Lower lobe of right lung (tissue), 2 donors: Measurements from ENCODE around the gene SH3BP5. TPM values are rescaled to one million over a fixed set of nuclear protein-coding genes. Genes with fewer than 3 reads are reported as not detected.

Source experiments
- ATAC-seq, 2 donors: fragments of 200-7000 bp; cut with Tn5 transposase; one replicate each; pipeline ENCODE4 v1.9.1; 2020 to 2022; ENCODE audit warnings: mild to moderate bottlenecking in 2 of 2, moderate library complexity in 2 of 2
- DNase-seq: peaks from one replicate; pipeline ENCODE4 v3.0.0-alpha.2; 2020
- H3K27ac ChIP-seq: fragments of 200-600 bp; one replicate; pipeline ENCODE4 v1.8.0; 2022
- H3K27me3 ChIP-seq: fragments of 200-600 bp; one replicate; pipeline ENCODE4 v1.8.0; 2022; ENCODE audit warnings: low read depth
- H3K36me3 ChIP-seq: fragments of 200-600 bp; one replicate; pipeline ENCODE4 v1.8.0; 2022; ENCODE audit warnings: mild to moderate bottlenecking
- H3K4me1 ChIP-seq: fragments of 200-600 bp; one replicate; pipeline ENCODE4 v1.8.0; 2022
- H3K4me3 ChIP-seq: fragments of 200-600 bp; one replicate; pipeline ENCODE4 v1.8.0; 2022; ENCODE audit warnings: mild to moderate bottlenecking
- H3K9me3 ChIP-seq: fragments of 200-600 bp; one replicate; pipeline ENCODE4 v1.8.0; 2022
- CTCF ChIP-seq: fragments of 200-600 bp; IDR thresholded peaks from one replicate; pipeline ENCODE4 v1.8.0; 2022; ENCODE audit warnings: antibody characterized with exemption, mild to moderate bottlenecking
- intact Hi-C: fragments of 100-400 bp; cut with DNase I; formaldehyde crosslinking; loops from one replicate; pipeline ENCODE4 v1.11.0; 2022
- total RNA-seq: library from RNA; stranded (reverse); fragmentation: NEBNext Ultra II Directional; extraction: Animal tissue kit (Norgen Biotek cat#: 25700); gene quantifications from one replicate; pipeline ENCODE4 v1.2.1, GENCODE V29; 2021
- donor health status: DM: no; HTN: yes; CAD: no; lungs with severe emphysema.

The SH3BP5 gene
- total RNA-seq, 1 donor from 2014 or later: 106 TPM

GRCh38 chr3:15253023-15253697 is 79.2 kb downstream of the SH3BP5 start:
- H3K4me3 ChIP-seq: no peak overlapping the region
- H3K36me3 ChIP-seq: peaks cover 100% of the 10 kb centered on the region
- H3K27me3 ChIP-seq: no peaks in the 10 kb centered on the region
- DNase-seq (no peak), ATAC-seq (no peak)
- no peaks in the 10 kb centered on the region for H3K4me1 ChIP-seq
- no peak for TF ChIP-seq CTCF
- H3K27ac ChIP-seq: no peak overlapping the region
- intact Hi-C loops: no loop called here
- no peaks in the 10 kb centered on the region for H3K9me3 ChIP-seq

DNA sequence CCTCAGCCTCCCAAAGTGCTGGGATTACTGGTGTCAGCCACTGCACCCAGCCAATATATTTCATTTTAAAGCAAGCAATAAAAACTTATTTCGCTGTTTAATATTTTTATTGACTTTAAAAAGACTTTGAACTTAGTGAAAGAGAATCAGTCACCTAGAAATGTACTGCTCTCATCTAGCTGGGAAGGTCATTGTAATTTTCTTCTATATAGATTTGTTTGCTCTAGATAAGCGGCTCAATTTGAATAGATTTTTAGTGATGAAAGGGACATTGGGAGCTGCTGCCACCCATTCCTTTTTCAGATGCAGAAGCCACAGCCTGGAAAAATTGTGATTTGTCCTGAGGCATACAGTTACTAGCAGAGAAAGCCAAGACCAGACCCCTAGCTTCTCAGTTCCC is 86.2 kb downstream of the SH3BP5 start:
- H3K36me3 ChIP-seq: peaks cover 100% of the 10 kb centered on the region
- no peak for ATAC-seq
- intact Hi-C loops: no loop called here
- H3K27ac ChIP-seq: no peak overlapping the region
- no peaks in the 10 kb centered on the region for H3K4me1 ChIP-seq
- H3K9me3 ChIP-seq: no peaks in the 10 kb centered on the region
- no peaks in the 10 kb centered on the region for H3K27me3 ChIP-seq
- H3K4me3 ChIP-seq: no peak overlapping the region
- DNase-seq: no peak
- TF ChIP-seq CTCF: no peak

DNA sequence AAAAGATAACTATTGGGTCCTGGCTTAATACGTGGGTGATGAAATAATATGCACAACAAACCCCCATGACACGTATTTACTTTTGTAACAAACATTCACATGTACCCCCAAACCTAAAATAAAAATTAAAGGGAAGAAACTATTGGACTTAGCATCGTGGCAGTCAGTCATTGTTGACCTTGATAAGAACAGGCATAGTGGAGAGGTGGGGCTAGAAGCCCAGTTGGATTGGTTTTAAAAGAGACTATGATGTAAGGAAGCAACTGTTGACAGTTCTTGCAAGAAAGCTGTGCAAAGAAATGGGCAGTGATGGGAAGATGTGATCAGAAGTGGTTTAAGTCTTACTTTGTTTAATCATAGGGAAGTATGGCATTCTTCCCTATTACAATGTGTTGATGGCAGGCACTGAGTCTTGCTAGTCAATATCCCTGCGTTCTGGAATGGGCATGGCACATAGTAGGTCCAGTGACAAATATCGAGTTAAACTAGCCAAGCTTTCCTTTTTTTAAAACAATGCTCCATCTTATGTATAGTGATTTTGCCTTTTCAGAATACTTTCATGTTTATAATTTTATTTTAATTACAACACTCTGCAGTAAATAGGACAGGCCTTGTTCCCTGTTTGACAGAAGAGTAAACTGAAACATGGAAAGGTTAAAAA is 88.4 kb downstream of the SH3BP5 start:
- H3K4me1 ChIP-seq: no peaks in the 10 kb centered on the region
- H3K27ac ChIP-seq: no peak overlapping the region
- H3K9me3 ChIP-seq: no peaks in the 10 kb centered on the region
- peaks cover 99% of the 10 kb centered on the region for H3K36me3 ChIP-seq
- no peak overlapping the region for H3K4me3 ChIP-seq
- ATAC-seq: no peak
- no peak for TF ChIP-seq CTCF
- intact Hi-C loops: no loop called here
- no peaks in the 10 kb centered on the region for H3K27me3 ChIP-seq
- no peak for DNase-seq

DNA sequence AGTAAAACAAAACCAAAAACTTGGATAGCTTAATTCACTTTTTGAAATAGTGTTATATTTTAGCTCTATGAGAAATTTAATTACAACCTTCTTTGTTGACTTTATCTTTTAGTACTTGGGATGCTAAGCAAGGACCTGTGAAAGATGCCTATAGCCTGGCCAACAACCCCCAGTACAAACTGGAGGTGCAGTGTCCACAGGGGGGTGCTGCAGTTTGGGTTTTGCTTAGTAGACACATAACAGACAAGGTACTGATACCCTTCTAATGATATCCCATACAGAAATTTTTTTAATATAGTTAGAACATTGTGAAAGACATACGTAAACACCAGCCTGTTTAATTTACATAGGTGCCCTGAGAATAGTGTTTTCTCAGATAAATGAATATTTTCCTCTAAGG is 91.0 kb downstream of the SH3BP5 start:
- H3K9me3 ChIP-seq: no peaks in the 10 kb centered on the region
- peaks cover 99% of the 10 kb centered on the region for H3K36me3 ChIP-seq
- no peak overlapping the region for H3K27ac ChIP-seq
- H3K4me1 ChIP-seq: no peaks in the 10 kb centered on the region
- H3K27me3 ChIP-seq: no peaks in the 10 kb centered on the region
- ATAC-seq (no peak), DNase-seq (no peak)
- H3K4me3 ChIP-seq: no peak overlapping the region
- intact Hi-C loops: no loop called here
- peak; percentile 37 for TF ChIP-seq CTCF

DNA sequence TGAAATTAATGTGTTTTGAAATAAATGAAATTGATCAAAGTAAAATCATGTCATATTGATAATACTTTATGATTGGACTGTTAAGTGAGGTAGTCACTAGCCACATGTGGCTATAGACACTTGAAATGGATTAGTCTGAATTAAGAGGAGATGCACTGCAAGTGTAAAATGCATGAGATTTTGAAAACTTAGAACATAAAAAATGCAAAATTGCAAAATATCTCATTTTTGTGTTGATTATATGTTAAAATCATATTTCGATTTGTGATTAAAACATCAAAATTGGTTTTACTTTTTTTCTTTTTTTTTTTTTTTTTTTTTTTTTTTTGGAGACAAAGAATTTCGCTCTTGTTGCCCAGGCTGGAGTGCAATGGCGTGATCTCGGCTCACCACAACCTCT is 103.1 kb downstream of the SH3BP5 start:
- Histone ChIP-seq H3K36me3 (peaks cover 100% of the 10 kb centered on the region), H3K27ac (no peak overlapping the region), H3K4me1 (no peaks in the 10 kb centered on the region), H3K27me3 (no peaks in the 10 kb centered on the region), H3K9me3 (no peaks in the 10 kb centered on the region), H3K4me3 (no peak overlapping the region)
- intact Hi-C loops: no loop called here
- ATAC-seq: no peak
- TF ChIP-seq CTCF: no peak
- no peak for DNase-seq
